ENCODE measurements around the gene CYGB.
A peak's percentile ranks its signal among the peaks of the same experiment; 100 is the strongest.
"Not testable (repeated sequence)": the region's sequence is repeated elsewhere in the genome, so short reads cannot be mapped to it uniquely, and the experiment has no call there.

The CYGB gene

GRCh38 chr17:76535788-76536510, 1.6 kb downstream of the CYGB start:
- no peak for DNase-seq

GRCh38 chr17:76534831-76535732, 2.4 kb downstream of the CYGB start:
- DNase-seq = no peak

GRCh38 chr17:76533640-76534359, 3.7 kb downstream of the CYGB start:
- not testable (repeated sequence) for DNase-seq

GRCh38 chr17:76532072-76532651, 5.3 kb downstream of the CYGB start:
- no peak for DNase-seq

GRCh38 chr17:76531486-76532038, 5.9 kb downstream of the CYGB start:
- DNase-seq = no peak

GRCh38 chr17:76530811-76531485, 6.6 kb downstream of the CYGB start:
- no peak for DNase-seq

- DNase-seq = no peak
Measured at GRCh38 chr17:76530095-76530723, 7.3 kb downstream of the CYGB start.

- no peak for DNase-seq
Measured at GRCh38 chr17:76529224-76530094, 8.1 kb downstream of the CYGB start.

- DNase-seq = no peak
Measured at GRCh38 chr17:76528528-76529223, 8.8 kb downstream of the CYGB start.

GRCh38 chr17:76528156-76528527, 9.4 kb downstream of the CYGB start:
- no peak for DNase-seq

GRCh38 chr17:76527430-76528111, 9.9 kb downstream of the CYGB start:
- DNase-seq = no peak

- DNase-seq = not testable (repeated sequence)
Measured at GRCh38 chr17:76527016-76527415, 10.5 kb downstream of the CYGB start.

GRCh38 chr17:76525513-76525833, 12.0 kb downstream of the CYGB start:
- DNase-seq = not testable (repeated sequence)

GRCh38 chr17:76524598-76525512, 12.7 kb downstream of the CYGB start:
- DNase-seq = no peak

- DNase-seq = peak; percentile 43 to 62
Measured at GRCh38 chr17:76523084-76524037, 14.1 kb downstream of the CYGB start.

GRCh38 chr17:76521683-76522082, 15.8 kb downstream of the CYGB start:
- not testable (repeated sequence) for DNase-seq

- no peak for DNase-seq
Measured at GRCh38 chr17:76521262-76521661, 16.2 kb downstream of the CYGB start.
